GM19240 (cell line): ENCODE results near the gene PTPRM.

Experiments
- DNase-seq: peaks from one replicate; pipeline ENCODE4 v3.0.0; 2011; ENCODE audit warnings: low spot score; ENCODE audit not compliant: insufficient read length

PTPRM gene

DNA sequence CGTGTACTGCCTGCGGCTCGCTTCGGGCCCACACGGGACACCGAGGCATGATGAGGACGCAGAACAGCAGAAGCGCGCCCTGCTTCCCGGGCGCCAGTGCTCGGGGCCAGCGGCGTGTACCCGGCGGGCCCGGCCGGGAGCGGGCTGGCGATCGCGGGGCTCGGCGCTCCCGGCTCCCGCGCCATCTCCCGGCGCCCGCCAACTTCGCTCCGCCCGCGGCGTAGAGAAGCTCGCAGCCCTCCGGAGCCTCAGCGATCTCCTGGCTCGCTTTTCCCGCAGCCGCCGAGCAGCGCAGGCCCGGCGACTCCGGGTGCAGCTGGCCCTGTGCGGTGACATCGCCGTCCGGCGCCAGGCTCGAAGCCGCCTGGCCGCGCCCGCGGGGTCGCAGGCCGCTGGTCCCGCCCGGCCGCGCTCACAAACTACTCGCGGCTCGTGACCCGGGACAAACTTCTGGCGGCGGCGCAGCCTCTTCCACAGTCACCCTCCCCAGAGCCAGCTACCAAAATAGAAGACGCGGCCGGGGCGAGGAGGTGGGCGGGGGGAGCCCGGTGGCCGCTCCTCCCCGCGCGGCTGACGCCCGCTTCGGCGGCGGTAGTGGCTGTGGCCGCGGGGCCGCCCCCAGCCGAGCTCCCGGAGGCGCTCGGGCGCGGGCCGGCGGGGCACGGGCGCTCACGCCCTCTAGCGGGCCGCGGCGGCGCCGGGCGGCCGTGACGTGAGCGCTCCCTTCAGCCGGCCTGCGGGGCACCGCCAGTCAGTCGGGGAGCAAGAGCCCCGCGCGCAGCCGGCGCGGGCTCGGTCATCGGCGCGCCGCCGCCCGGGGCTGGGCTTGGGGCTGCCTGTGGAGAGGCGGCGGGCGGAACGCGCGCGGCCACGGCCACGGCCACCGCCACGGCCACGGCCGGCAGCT is at the start of gene PTPRM:
Gene PTPRM (plus strand): TSS at position 750 of the 907 bp plus-strand sequence. CDS start 503 bp downstream, outside the sequence.
- DNase-seq = peak; percentile 20

DNA sequence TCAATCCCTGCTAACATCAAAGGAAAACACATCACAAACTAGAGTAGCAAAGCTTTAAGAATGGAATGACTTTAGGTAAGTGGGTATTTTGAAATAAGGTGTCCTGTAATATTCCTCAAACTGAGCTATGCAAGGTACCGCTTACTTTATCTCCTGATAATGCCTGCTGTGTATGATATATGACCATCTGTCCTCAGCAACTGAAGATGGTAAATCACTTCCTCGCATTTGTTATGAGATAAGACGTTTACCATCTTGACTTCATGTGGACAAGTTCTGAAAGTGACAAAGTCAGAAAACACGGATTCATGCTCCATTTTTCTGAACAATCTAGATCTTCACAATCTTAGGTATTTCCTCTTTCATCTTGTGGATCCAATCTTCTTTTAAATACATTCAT is 49.3 kb upstream of the PTPRM start:
- no peak for DNase-seq

DNA sequence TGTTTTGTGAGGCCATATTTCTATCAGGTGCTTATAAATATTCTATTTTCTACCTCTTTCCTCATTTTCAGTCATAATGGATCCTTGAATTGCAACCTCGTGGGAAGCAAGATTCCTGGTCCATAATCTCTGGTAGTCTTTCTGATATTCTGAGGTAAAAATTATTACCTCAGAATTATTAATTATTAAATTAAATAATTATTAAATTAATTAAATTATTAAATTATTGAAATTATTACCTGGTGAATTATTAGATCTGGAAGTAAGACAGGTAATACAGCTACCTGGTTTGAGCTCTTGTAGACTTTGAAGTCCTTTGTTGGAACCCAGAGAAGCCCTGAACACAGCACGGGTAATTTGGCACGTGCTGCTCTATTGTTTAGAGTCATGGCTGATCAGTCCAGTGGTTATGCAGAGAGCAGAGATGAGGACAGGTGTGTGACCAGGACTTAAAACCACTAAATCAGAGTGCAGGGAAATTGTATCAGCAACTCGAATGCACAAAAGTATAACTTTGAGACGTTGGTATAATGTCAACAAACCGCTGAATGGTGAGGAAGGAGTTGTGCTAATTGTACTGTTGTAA is 46.8 kb upstream of the PTPRM start:
- no peak for DNase-seq

DNA sequence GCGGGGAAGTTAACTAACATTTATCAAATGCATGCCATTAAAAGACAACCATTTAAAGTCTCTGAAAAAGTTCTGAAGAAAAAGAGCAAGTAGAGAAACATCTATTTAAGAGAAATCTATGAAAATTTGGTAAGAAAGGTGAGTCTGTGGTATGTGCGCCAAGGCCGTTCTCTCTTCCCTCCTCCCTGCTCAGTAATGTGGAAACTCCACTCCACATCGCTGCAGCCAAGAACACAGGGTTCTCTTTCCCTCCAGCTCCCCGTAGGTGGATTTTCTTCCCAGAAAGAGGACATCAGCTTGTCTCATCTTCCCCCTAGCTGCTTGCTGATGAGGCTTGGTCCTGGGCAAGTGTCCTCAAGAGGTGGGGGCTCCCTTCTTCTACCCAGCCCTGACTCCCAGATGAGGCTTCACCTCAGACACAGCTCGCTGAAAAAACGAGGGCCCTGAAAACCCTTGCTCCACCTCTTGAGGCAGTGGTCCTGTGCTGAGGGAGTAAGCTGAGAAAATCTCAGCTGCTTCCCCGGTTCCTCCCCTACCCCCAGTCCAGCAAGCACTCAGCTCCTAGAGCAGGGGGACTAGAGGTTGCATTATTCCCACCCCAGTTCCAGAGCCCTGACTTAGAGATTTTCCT is 45.8 kb upstream of the PTPRM start:
- no peak for DNase-seq

DNA sequence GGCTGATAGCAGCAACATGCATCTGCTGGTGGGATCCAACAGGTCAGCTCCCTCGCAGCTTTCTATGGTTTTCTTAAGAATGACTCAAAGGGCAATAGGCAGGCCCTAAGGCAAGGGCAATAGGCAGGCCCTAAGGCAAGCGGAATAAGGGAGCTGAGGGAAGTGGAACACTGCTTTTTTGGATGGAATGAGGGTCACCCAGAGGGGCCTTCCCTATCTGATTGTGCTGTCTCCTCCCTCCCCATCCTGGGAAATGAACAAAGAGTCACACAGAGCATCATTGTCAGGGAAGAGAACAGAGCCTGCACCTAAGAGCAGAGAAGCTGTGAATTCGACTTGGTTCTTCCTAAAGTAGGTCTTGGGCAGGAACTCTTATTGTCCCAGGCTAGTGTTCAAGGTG is 43.3 kb upstream of the PTPRM start:
- DNase-seq = no peak

DNA sequence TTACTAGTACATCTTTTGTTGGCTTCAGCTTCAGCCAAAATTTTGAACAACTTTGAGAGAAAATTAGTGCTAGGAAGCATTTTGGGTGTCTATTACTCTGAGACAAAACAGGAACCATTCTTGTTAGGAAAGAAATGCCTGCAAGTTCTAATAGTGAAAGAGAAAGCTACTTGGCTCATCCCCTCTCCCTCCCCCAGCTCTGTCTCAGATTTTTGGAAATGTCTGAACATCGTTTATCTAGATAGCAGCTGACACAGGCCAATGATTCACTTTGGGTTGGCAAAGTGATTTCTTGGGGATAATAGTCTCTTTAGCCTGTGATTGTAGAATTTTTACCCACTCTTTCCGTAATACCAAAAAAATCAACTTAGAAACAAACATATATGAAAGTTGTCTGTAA is 42.3 kb upstream of the PTPRM start:
- DNase-seq = no peak

DNA sequence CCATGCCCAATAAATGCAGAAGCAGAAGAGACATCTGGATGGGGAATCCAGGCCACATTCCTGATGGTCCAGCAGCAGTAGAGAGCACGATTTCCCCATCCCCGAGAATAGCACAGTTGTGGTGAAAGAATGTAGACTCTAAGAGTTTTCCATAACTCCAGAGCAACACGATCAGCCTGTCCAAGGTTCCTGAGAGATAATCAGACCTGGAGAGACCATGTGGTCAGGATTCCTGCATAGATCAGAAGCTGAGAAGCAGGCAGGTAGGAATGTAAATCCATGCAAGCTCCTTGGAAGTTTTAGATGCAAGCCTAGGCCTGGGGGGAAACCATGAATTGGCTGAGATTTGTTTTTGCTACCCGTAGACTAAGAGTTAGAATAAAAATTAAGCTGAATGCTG is 34.2 kb upstream of the PTPRM start:
- no peak for DNase-seq

DNA sequence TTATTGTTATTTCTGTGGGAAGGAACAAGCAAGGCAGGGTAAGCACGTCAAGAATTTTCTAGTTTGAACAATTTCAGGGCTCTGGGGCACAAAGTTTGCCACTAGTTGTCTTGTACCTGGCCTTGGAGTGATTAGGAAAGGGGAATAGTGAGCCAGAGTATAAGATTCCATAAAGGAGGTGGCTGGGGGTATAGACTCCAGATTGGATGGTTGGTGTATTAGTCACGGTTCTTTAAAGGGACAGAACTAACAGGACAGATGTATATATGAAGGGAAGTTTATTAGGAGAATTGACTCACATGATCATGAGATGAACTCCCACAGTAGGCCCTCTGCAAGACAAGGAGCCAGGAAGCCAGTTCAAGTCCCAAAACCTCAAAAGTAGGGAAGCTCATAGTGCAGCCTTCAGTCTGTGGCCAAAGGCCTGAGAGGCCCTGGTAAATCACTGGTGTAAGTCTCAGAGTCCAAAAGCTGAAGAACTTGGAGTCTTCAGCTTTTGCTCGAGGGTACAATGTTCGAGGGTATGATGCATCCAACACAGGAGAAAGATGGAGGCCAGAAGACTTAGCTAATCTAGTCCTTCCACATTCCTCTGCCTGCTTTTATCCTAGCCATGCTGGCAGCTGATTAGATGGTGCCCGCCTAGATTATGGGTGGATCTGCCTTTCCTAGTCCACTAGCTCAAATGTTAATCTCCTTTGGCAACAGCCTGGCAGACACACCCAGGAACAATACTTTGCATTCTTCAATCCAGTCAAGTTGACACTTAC is 31.5 kb upstream of the PTPRM start:
- no peak for DNase-seq

DNA sequence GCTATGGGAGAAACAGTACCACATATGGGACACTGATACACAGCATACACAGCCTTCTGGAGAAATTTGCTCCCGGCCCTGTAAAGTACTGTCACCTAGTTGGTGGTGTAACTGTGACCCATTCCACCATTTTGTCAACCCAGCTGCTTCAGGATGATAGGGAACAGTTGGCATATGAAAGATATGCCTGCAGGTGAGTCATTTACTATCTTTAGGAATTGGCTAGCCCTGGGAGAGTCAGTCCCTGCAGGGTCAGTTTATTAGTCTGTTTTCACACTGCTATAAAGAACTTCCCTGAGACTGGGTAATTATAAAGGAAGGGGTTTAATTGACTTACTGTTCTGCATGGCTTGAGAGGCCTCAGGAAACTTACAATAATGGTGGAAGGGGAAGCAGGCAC is 30.0 kb upstream of the PTPRM start:
- DNase-seq = no peak

DNA sequence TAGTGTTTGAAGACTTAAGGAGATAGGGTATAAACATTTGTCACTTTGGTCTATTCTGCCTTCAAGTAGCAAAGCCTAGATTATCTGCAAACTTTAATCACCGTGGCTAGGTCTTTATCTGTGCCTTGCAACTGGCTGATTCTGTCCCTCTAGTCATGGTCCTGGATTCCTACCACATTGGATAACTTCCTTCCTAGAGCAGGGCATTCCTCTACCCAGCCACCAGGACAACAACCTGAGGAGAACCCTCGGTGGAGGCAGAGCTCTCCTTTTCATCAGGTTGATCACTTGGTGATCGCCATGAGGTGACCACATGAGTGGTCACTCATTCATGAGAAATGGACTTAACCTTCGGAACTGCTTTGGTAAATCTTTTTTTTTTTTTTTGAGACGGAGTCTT is 25.3 kb upstream of the PTPRM start:
- no peak for DNase-seq

DNA sequence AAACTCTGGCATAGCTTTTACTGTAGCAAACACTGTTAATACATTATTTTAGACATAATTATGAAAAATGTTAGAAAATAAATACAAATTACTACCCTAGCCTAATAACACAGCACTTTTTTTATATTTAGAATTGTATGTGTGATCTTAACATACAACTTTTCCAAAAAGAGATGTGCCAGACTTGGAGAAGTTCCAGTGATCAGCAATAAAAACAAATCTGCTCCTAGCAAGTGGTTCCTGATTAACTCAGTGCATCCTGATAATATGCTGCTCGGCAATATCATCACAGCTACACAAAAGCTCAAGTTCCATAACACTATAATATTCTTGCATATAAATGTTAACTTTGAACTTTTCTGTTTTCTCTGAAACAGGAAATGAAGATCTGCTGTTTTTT is 22.4 kb upstream of the PTPRM start:
- DNase-seq = no peak

DNA sequence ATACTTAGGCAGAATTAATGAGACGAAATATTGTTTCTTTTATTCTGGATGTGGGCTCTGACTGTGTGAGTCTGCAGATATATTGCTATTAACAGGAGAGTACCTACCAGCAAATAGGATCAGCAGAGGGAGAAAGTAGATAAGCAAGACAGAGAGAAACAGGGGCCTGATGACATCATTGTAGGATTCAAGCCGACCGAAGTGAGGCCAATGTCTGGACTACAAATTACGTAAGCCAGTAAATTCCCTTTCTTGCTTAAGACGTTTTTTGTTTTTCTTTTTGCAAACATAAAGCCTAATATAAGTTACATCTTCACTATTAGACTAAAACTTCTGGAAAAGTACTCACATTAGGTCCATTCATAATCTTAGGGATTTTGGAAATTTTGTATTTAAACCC is 21.4 kb upstream of the PTPRM start:
- no peak for DNase-seq

DNA sequence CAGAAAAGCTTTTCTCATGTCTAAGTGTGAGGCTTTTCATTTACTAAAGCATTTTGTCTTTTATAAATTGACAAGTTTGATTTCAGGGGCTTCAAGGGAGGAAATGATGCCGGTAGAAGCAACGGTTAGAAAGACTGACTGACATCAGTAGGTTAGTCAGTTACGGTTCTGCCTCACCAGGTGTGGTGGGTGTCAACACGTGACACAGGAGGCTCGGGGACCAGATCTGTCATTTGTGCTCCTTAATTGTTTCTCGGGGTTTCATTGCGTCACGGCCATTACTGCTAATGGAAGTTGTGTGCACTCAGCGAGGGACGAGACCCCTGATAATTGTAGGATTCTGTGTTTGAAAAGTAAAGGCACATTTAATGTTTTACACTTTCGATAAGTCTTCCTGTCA is 18.9 kb upstream of the PTPRM start:
- no peak for DNase-seq

DNA sequence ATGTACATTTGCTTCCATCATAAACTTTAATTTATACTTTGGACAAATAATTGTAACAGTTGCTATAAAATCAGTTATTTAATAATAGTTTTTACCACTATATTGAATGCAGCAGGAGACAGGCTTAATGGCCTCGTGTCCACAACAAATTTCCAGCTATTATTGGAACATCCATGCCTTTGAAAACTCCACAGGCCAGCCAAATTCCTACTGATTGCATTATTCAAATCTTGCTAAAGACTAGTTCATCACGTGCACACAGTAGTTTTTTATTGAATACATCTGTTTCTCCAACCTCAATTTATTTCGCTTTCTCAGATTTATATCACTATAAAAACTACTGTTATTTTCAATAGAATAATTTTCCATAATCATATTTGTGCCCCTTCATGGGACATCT is 18.4 kb upstream of the PTPRM start:
- DNase-seq = no peak

DNA sequence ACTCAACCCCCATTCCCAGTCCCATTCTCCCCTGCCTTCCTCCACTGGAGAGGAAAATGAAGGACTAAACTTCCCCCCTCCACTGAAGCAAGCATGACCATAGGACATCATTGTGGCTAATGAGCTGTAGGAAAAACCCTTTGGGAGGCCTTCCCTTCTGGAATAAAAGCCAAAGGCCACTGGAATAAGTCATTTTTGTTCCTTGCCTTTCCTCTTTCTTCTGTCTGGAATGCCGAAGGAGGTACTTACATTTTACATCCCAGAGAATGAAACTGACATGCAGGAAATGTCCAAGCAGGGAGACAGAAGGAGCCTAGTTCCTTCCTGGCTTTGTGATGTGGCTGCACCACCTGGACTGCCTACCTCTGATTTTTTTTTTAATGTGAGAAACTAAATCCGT is 9.1 kb upstream of the PTPRM start:
- no peak for DNase-seq

DNA sequence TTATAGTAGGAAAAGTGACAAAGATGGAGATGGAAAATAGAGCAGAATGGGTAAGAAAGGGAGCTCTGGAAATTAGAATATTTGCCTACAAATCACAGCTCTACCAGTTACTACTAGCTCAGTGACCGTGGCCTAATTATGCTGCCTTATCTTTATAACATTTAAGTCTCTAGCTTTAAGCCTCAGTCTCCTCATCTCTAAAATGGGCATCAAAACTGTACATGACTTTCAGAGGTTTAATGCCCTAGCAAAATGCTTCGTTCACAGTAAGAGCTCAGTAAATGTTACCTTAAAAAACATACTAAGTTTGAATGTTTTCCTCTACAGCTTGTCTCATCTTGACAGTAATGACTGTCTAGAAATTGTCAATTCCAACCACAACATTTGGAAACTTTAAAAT is 8.3 kb upstream of the PTPRM start:
- no peak for DNase-seq

DNA sequence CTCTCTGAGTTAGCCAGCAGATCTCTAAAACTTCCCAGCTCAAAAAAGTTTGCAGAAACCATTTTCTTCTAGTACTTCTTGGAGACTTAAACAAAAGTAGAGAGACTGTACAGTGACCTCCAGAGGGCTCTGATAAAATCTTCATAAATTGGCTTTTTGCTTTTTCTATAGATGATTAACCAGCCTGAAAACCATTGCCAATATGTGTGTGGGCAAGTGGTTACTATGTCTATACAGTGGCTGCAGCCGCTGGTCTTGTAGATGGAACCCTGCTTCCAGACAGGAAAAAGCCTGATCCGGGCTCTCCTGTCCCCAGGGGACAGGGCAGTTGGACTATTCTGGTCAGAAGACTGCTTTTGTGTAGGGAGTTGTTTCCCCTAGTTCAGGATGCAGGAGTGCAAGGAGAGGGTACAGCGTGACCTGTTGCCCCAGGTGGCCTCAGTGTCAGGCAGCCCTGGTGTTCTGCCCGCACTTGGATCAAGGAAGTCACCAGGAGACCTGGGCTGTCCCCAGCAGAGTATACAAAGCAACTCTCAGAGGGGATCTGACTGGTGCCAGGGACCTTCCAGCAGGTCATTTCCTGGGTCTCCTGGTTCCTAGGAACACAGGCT is 7.3 kb upstream of the PTPRM start:
- no peak for DNase-seq

DNA sequence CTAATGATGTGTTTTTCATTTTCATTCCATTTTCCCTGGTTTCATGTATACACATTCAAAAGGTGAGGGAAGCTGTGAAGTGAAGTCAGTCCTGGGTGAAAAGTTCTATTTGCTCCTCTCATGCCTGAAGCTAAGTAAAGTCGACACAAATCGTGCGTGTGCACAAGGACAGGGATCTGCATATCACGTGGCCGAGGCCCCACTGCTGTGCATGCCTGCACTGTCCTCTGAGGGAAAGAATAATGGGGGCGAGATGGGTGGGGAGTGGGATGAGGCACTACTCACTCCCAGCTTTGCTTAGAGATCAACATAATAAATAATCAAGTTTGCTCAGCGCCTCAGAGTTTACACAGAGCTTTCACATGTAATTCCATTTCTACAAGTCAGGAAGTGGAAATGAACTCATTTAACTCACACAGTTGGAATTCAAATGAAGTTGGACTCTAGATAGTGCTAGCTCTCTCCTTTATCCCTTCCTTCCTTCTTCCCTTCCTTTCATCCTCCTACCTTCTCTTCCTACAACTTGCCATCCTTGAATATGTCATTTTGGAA is 5.1 kb upstream of the PTPRM start:
- no peak for DNase-seq

DNA sequence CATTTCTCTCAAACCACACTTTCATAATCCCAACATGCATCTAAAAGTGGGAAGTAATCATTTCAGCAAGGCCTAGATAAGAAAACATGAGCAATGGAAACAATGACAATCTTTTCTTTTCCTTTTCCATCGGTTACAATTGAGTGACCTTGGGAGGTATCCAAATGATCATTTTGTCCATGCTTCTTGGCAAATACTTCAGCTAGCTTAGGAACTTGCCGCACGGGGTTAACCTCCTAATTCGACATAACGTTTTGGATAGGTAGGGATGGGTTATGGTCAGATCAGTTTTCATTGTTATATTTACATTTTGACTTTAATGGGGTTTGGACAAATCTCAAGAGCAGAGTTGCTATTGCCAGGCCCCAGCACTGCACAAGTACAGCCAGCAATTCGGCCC is 4.6 kb upstream of the PTPRM start:
- no peak for DNase-seq

DNA sequence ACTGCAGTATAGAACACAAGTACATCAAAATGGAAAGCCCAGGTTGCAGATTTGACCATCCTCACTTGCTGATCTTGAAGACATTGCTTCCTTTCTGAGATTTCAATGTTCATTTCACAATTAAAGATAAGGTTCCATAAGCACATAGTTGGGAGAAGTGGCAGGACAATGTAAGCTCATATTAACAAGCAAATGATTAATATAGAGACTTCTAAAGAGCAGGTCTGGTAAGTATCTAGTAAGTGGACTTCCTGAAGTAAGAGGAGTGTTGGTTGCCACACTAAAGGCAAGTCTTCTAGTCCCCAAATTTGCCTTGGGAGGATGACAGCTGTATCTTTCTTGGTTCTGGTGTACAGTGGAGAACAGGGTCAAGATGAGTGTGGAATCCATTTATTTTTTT is 1.4 kb upstream of the PTPRM start:
- no peak for DNase-seq

DNA sequence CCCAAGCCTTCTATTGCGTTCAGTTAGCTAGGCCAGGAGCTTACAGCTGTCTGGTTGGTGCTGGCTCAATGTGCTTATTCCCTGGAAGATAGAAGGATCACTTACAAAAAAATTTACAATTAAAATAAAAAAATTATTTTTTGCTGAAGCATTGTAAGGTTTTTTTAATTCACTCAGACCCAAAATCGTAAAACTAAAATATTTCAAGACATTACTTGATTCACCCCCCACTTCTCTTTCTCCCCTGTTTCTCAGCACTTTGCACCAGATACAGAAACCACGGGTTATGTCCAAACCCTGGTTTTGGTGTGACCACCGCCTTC is 911 bp upstream of the PTPRM start:
- DNase-seq = no peak
